Lung (tissue), 12 donors: Measurements from ENCODE around the gene DIRAS3. TPM values are rescaled to one million over a fixed set of nuclear protein-coding genes. Genes with fewer than 3 reads are reported as not detected.
A peak's percentile ranks its signal among the peaks of the same experiment; 100 is the strongest.

Source experiments
- ATAC-seq: fragments of 200-7000 bp; cut with Tn5 transposase; one replicate; pipeline ENCODE4 v1.9.1; 2020; ENCODE audit warnings: moderate number of reproducible peaks; ENCODE audit not compliant: insufficient read depth, low FRiP score
- DNase-seq, 3 donors: peaks; one replicate each; pipeline ENCODE4 v3.0.0-alpha.2; 2013 to 2017
- H3K27ac ChIP-seq, 2 donors: one replicate each; pipeline ENCODE4 v1.5.1; 2013; ENCODE audit warnings: mild to moderate bottlenecking in 2 of 2, moderate library complexity in 2 of 2, control low read depth in 1 of 2, inconsistent platforms in 1 of 2, low read depth in 1 of 2, low read length in 1 of 2
- H3K27me3 ChIP-seq, 3 donors: one replicate each; pipeline ENCODE4 v1.5.1; 2013; ENCODE audit warnings: low read length in 2 of 3; ENCODE audit not compliant: control insufficient read depth in 3 of 3, insufficient read depth in 3 of 3
- H3K36me3 ChIP-seq, 4 donors: one replicate each; pipeline ENCODE4 v1.5.1; 2013; ENCODE audit warnings: low read length in 4 of 4, mild to moderate bottlenecking in 1 of 4, moderate library complexity in 1 of 4; ENCODE audit not compliant: control insufficient read depth in 4 of 4, insufficient read depth in 4 of 4
- H3K4me1 ChIP-seq, 5 donors: one replicate each; pipeline ENCODE4 v1.5.1; 2013; ENCODE audit warnings: low read length in 5 of 5, mild to moderate bottlenecking in 2 of 5, moderate library complexity in 1 of 5; ENCODE audit not compliant: control insufficient read depth in 5 of 5, insufficient read depth in 5 of 5
- H3K4me3 ChIP-seq: one replicate; pipeline ENCODE4 v1.5.1; 2013; ENCODE audit warnings: mild to moderate bottlenecking, control low read depth, moderate library complexity
- H3K9ac ChIP-seq, 2 donors: one replicate each; pipeline ENCODE4 v1.5.1; 2013; ENCODE audit warnings: low read length in 2 of 2, control low read depth in 1 of 2; ENCODE audit not compliant: insufficient read depth in 1 of 2
- H3K9me3 ChIP-seq, 4 donors: one replicate each; pipeline ENCODE4 v1.5.1; 2013; ENCODE audit warnings: low read length in 3 of 4, mild to moderate bottlenecking in 1 of 4, moderate library complexity in 1 of 4; ENCODE audit not compliant: control insufficient read depth in 4 of 4, insufficient read depth in 3 of 4
- CTCF ChIP-seq: IDR thresholded peaks from 2 replicates; pipeline ENCODE4 v1.5.1; 2012; ENCODE audit warnings: mild to moderate bottlenecking; ENCODE audit errors: control extremely low read depth, extremely low read depth
- WGBS, 2 donors: extraction: QIAGEN DNeasy Blood & Tissue Kit; methylation state at CpG; one replicate each; pipeline ENCODE4 v1.1.7; 2013; 5-methylcytosine and 5-hydroxymethylcytosine counted together
- polyA plus RNA-seq, 2 donors: library from polyadenylated mRNA; stranded (reverse); fragments of 200-250 nt; gene quantifications; one replicate each; pipeline ENCODE4 v1.2.1, GENCODE V29; 2013
- total RNA-seq, 2 donors: library from RNA; depleted of rRNA in 1 of 2; stranded (reverse); fragments of >200 nt in 1 of 2; gene quantifications; one replicate each; pipeline ENCODE4 v1.2.1, GENCODE V29; 2014 to 2021
- donor health status: control.
- donor health status: control.
- donor health status: Bipolar disorder and iron deficiency.
- donor health status: healthy.
- donor health status: DM: yes; HTN: yes; CAD: no.

The DIRAS3 gene
- total and polyA plus RNA-seq, 4 donors, result 0.68 to 3.5 (median 1.6) TPM

DNA sequence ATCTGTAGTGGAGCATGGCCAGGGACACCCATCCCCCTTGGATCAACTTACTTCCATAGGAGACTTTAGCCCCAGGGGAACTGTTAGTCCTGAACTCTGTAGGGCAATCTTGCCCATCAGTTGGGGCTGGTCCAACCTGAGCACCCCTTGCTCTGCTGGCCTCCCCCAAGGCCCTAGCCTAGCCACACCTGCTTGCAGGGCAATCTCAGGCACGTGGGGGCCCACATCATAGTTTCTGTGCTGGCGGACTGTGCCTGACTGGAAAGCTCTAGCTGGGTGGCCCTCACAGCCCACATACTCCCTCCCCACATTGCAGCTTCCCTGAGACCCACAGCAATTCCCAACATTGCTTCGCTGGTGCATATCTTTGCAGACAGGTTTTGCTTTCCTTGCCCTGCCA is 6.6 kb upstream of the DIRAS3 start:
- ATAC-seq (no peak), DNase-seq (no peak)
- peaks cover 0 to 5% (median 0%) of the 10 kb centered on the region in 4 donors for H3K9me3 ChIP-seq
- TF ChIP-seq CTCF, result no peak
- WGBS, 2 donors, result 88 to 100% methylated on average over 3 of the region's 3 CpGs
- H3K9ac ChIP-seq, result no peak overlapping the region
- no peaks in the 10 kb centered on the region for H3K4me1 ChIP-seq
- H3K27ac ChIP-seq, result no peak overlapping the region
- no peaks in the 10 kb centered on the region for H3K27me3 ChIP-seq
- H3K4me3 ChIP-seq, result no peak overlapping the region
- H3K36me3 ChIP-seq, result no peaks in the 10 kb centered on the region

DNA sequence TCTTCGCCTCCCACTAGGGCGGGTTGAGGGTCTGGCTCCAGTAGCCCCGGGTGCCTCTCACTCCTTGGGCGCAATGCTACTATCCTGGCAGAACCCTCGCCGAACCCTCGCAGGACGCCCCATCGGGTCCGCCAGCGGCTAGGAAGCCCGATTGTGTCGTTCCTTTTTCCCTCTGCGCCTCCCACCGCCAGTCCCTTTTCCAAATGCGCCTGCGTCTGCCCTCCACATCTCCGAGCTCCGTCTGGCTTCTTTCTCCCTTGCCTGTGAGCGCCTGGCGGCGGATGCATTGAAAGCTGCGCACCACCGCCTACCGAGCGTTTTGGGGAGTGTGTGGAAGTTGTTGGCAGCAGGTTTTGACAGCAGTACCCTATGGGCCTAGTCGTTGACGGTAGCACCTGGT is 1.0 kb upstream of the DIRAS3 start:
- peak; percentile 70 to 78 (median 74) for DNase-seq
- peak overlapping the region in 1 of 2 donors; percentile 37 for H3K9ac ChIP-seq
- no peak for TF ChIP-seq CTCF
- H3K4me3 ChIP-seq, result no peak overlapping the region
- H3K9me3 ChIP-seq, result peaks cover 0 to 10% (median 0%) of the 10 kb centered on the region in 4 donors
- H3K36me3 ChIP-seq, result no peaks in the 10 kb centered on the region
- no peak overlapping the region for H3K27ac ChIP-seq
- H3K27me3 ChIP-seq, result peaks cover 0 to 32% (median 14%) of the 10 kb centered on the region in 3 donors
- ATAC-seq, result peak; percentile 28
- no peaks in the 10 kb centered on the region for H3K4me1 ChIP-seq
- WGBS, 2 donors, result 46 to 61% methylated on average over 26 to 28 of the region's 28 CpGs

DNA sequence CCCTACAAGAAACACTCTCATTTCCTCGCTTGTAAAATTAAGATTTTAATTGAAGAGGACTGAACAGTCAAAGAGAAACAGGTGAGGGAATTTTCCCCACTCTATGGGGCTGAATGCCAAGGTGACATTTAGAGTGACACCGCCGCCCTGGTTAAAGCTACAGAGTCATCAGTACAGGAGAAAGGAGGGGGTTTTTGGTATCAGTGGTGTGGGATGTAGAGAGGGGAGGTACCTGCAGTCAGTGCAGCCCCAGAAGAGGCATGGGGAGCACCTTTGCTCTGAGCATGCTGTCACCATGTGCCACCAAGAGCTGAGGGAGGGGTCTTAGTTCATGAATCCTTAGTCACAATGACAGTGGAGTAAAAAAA is 2.8 kb downstream of the DIRAS3 start:
- Histone ChIP-seq H3K4me1 (no peaks in the 10 kb centered on the region), H3K4me3 (no peak overlapping the region), H3K36me3 (no peaks in the 10 kb centered on the region), H3K9ac (no peak overlapping the region), H3K9me3 (peaks cover 0 to 13% (median 0%) of the 10 kb centered on the region in 4 donors), H3K27me3 (peaks cover 0 to 41% (median 14%) of the 10 kb centered on the region in 3 donors), H3K27ac (no peak overlapping the region)
- DNase-seq (no peak), ATAC-seq (no peak)
- 78 to 89% methylated on average over 3 of the region's 3 CpGs for WGBS, 2 donors
- no peak for TF ChIP-seq CTCF
